Progenitor cell of endocrine pancreas (in vitro differentiated cells): ENCODE results near the gene WFDC1. TPM values are rescaled to one million over a fixed set of nuclear protein-coding genes. Genes with fewer than 3 reads are reported as not detected.
A peak's percentile ranks its signal among the peaks of the same experiment; 100 is the strongest.

Experiments
- DNase-seq: peaks from one replicate; pipeline ENCODE4 v3.0.0; 2021; ENCODE audit warnings: low spot score; ENCODE audit not compliant: unreplicated experiment
- H3K27ac Mint-ChIP-seq: 2 replicates; pipeline ENCODE4 v1.8.0; 2021; ENCODE audit warnings: mild to moderate bottlenecking, moderate library complexity, mixed read lengths
- H3K27me3 Mint-ChIP-seq: 2 replicates; pipeline ENCODE4 v1.8.0; 2021; ENCODE audit warnings: mixed read lengths
- H3K36me3 Mint-ChIP-seq: 2 replicates; pipeline ENCODE4 v1.8.0; 2022; ENCODE audit warnings: mixed read lengths; ENCODE audit not compliant: insufficient read depth
- H3K4me1 Mint-ChIP-seq: 2 replicates; pipeline ENCODE4 v1.8.0; 2021; ENCODE audit warnings: low read depth, mixed read lengths
- H3K4me3 Mint-ChIP-seq: 2 replicates; pipeline ENCODE4 v1.8.0; 2021; ENCODE audit warnings: low read depth, mild to moderate bottlenecking, moderate library complexity, mixed read lengths
- H3K9me3 Mint-ChIP-seq: 2 replicates; pipeline ENCODE4 v1.8.0; 2021; ENCODE audit warnings: low read depth, mixed read lengths
- total RNA-seq: library from RNA; stranded (reverse); gene quantifications from 2 replicates; pipeline ENCODE4 v1.2.1, GENCODE V29; 2021
- TF ChIP-seq, protein P1 (sequence below): fragments of 200-600 bp; sonication (generic); IDR thresholded peaks from one replicate; pipeline ENCODE4 v1.5.0; 2021; ENCODE audit warnings: antibody characterized with exemption, mild to moderate bottlenecking; ENCODE audit not compliant: unreplicated experiment

WFDC1 gene
- total RNA-seq, 1 donor from 2014 or later = 0.24 TPM

GRCh38 chr16:84354306-84354705 is 59.6 kb downstream of the WFDC1 start:
- Mint-ChIP-seq H3K9me3 (no peaks in the 10 kb centered on the region), H3K27ac (no peak overlapping the region), H3K27me3 (no peaks in the 10 kb centered on the region), H3K36me3 (no peaks in the 10 kb centered on the region), H3K4me1 (peaks cover 28% of the 10 kb centered on the region), H3K4me3 (no peak overlapping the region)
- DNase-seq = no peak
- TF ChIP-seq, protein P1, sequence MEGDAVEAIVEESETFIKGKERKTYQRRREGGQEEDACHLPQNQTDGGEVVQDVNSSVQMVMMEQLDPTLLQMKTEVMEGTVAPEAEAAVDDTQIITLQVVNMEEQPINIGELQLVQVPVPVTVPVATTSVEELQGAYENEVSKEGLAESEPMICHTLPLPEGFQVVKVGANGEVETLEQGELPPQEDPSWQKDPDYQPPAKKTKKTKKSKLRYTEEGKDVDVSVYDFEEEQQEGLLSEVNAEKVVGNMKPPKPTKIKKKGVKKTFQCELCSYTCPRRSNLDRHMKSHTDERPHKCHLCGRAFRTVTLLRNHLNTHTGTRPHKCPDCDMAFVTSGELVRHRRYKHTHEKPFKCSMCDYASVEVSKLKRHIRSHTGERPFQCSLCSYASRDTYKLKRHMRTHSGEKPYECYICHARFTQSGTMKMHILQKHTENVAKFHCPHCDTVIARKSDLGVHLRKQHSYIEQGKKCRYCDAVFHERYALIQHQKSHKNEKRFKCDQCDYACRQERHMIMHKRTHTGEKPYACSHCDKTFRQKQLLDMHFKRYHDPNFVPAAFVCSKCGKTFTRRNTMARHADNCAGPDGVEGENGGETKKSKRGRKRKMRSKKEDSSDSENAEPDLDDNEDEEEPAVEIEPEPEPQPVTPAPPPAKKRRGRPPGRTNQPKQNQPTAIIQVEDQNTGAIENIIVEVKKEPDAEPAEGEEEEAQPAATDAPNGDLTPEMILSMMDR = no peak

DNA sequence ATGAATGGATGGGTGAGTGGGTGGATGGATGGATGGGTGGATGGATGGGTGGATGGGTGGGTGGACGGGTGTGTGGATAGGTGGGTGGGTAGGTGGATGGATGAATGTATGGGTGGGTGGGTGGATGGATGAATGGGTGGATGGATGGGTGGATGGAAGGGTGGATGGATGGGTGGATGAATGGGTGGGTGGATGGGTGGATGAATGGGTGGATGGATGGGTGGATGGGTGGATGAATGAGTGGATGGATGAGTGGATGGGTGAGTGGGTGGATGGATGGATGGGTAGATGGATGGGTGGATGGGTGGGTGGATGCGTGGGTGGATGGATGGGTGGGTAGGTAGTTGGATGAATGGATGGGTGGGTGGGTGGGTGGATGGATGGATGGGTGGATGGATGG is 60.5 kb downstream of the WFDC1 start:
- Mint-ChIP-seq H3K9me3 (no peaks in the 10 kb centered on the region), H3K36me3 (no peaks in the 10 kb centered on the region), H3K27ac (no peak overlapping the region), H3K27me3 (peaks cover 4% of the 10 kb centered on the region), H3K4me1 (peaks cover 23% of the 10 kb centered on the region), H3K4me3 (no peak overlapping the region)
- DNase-seq = no peak
- TF ChIP-seq, protein P1 = no peak

DNA sequence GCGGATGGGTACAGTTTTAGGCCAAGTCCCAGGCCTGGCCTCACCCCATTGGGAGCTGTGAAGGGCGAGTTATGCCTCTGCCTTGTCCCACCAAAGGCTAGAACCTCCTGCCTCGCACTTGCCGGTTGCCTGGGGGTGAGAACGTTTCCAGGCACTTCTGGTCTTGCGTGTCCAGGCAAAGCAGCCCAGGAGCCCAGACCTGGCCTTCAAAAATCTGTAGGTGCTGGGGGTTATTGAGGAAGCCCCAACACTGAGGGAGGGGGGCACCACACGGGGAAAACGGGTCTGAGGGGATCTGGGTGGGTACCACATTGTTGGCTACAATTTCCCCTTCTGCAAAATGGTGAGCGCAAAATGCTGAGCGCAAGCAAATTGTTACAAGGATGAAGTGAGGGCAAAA is 61.5 kb downstream of the WFDC1 start:
- Mint-ChIP-seq H3K4me3 (no peak overlapping the region), H3K27me3 (peaks cover 6% of the 10 kb centered on the region), H3K27ac (peak overlapping the region; percentile 7), H3K9me3 (no peaks in the 10 kb centered on the region), H3K36me3 (no peaks in the 10 kb centered on the region), H3K4me1 (peaks cover 23% of the 10 kb centered on the region)
- DNase-seq = no peak
- TF ChIP-seq, protein P1 = no peak

DNA sequence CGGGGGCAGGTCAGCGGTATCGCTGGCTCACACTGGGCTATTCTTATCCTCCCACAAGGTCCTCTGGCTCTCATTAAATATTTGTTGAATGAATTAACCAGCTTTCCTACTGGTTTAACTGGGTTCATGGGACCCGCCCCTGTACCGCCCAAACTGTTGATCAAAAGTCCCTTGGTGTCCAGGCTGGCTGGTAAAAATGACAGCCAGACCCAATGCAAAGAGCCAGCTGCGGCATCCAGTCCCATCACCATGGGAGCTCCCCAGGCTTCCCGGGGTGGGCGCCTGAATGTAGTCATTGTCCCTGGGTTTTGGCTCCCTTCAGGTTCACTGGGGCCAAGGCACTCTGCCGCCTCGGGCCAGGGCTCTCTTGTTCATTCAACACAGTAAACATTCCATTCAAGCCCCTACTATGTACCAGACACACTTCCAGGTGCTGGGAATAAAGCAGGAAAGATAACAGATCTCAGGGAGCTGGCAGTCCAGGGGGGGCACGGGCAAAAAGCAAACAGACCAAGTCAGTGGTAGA is 62.0 kb downstream of the WFDC1 start:
- Mint-ChIP-seq H3K36me3 (no peaks in the 10 kb centered on the region), H3K4me3 (no peak overlapping the region), H3K4me1 (peaks cover 23% of the 10 kb centered on the region), H3K27ac (peak overlapping the region; percentile 7), H3K27me3 (peaks cover 6% of the 10 kb centered on the region), H3K9me3 (no peaks in the 10 kb centered on the region)
- TF ChIP-seq, protein P1 = no peak
- no peak for DNase-seq

GRCh38 chr16:84357191-84357651 is 62.5 kb downstream of the WFDC1 start:
- Mint-ChIP-seq H3K27ac (no peak overlapping the region), H3K4me3 (no peak overlapping the region), H3K36me3 (no peaks in the 10 kb centered on the region), H3K27me3 (peaks cover 6% of the 10 kb centered on the region), H3K9me3 (no peaks in the 10 kb centered on the region), H3K4me1 (peaks cover 25% of the 10 kb centered on the region)
- TF ChIP-seq, protein P1 = no peak
- no peak for DNase-seq
